GM18907 (cell line): ENCODE results near the gene AP1G2.
A peak's percentile ranks its signal among the peaks of the same experiment; 100 is the strongest.
"Not testable (repeated sequence)": the region's sequence is repeated elsewhere in the genome, so short reads cannot be mapped to it uniquely, and the experiment has no call there.

Source experiments
- ATAC-seq: cut with Tn5 transposase; IDR thresholded peaks from one replicate; pipeline ENCODE4 v1.9.1; 2021; ENCODE audit warnings: mild to moderate bottlenecking, moderate library complexity; ENCODE audit not compliant: unreplicated experiment

Gene AP1G2

GRCh38 chr14:23567186-23568020 lies at the start of gene AP1G2:
Gene AP1G2 (minus strand): TSS chr14:23567791. CDS start chr14:23567314, 477 bp downstream.
- peak; percentile 89 for ATAC-seq

- no peak for ATAC-seq
Observed at GRCh38 chr14:23615856-23616255, 48.3 kb upstream of the AP1G2 start.

GRCh38 chr14:23614395-23614828 lies 46.8 kb upstream of the AP1G2 start:
- no peak for ATAC-seq

GRCh38 chr14:23613242-23614070 lies 45.9 kb upstream of the AP1G2 start:
- no peak for ATAC-seq

GRCh38 chr14:23612802-23613201 lies 45.2 kb upstream of the AP1G2 start:
- no peak for ATAC-seq

- ATAC-seq: no peak
Observed at GRCh38 chr14:23612354-23612732, 44.8 kb upstream of the AP1G2 start.

- no peak for ATAC-seq
Observed at GRCh38 chr14:23610815-23611289, 43.3 kb upstream of the AP1G2 start.

GRCh38 chr14:23610090-23610814 lies 42.7 kb upstream of the AP1G2 start:
- ATAC-seq: no peak

GRCh38 chr14:23609411-23610089 lies 42.0 kb upstream of the AP1G2 start:
- ATAC-seq: not testable (repeated sequence)

- no peak for ATAC-seq
Observed at GRCh38 chr14:23609001-23609400, 41.4 kb upstream of the AP1G2 start.

- no peak for ATAC-seq
Observed at GRCh38 chr14:23608454-23608853, 40.9 kb upstream of the AP1G2 start.

GRCh38 chr14:23605931-23606585 lies 38.5 kb upstream of the AP1G2 start:
- ATAC-seq: peak; percentile 87

GRCh38 chr14:23604675-23605170 lies 37.1 kb upstream of the AP1G2 start:
- no peak for ATAC-seq

GRCh38 chr14:23604148-23604547 lies 36.6 kb upstream of the AP1G2 start:
- ATAC-seq: no peak

GRCh38 chr14:23603103-23603502 lies 35.5 kb upstream of the AP1G2 start:
- no peak for ATAC-seq

- ATAC-seq: no peak
Observed at GRCh38 chr14:23602181-23603095, 34.8 kb upstream of the AP1G2 start.

- no peak for ATAC-seq
Observed at GRCh38 chr14:23601845-23602180, 34.2 kb upstream of the AP1G2 start.

- no peak for ATAC-seq
Observed at GRCh38 chr14:23601424-23601823, 33.8 kb upstream of the AP1G2 start.

- ATAC-seq: no peak
Observed at GRCh38 chr14:23600806-23601205, 33.2 kb upstream of the AP1G2 start.
